Stomach (tissue), 9 donors: ENCODE data around the gene ASPG. TPM values are rescaled to one million over a fixed set of nuclear protein-coding genes. Genes with fewer than 3 reads are reported as not detected.

ENCODE experiments used
- DNase-seq, 2 donors: peaks; one replicate each; pipeline versions ENCODE4 v3.0.0 to v3.0.0-alpha.2; 2013 to 2019
- H3K27ac ChIP-seq, 5 donors: fragments of 200-600 bp in 4 of 5; sonication (generic) in 4 of 5; one replicate each; pipeline ENCODE4 v1.5.1; 2013 to 2019; ENCODE audit warnings: mild to moderate bottlenecking in 1 of 5, moderate library complexity in 1 of 5
- H3K27me3 ChIP-seq, 3 donors: fragments of 200-600 bp; sonication (generic); one replicate each; pipeline ENCODE4 v1.5.1; 2017 to 2019; ENCODE audit warnings: mixed run types in 1 of 3
- H3K36me3 ChIP-seq, 4 donors: fragments of 200-600 bp; sonication (generic); 1 replicate in 3 of 4; 2 replicates in 1 of 4; pipeline ENCODE4 v1.5.1; 2016 to 2019
- H3K4me1 ChIP-seq, 4 donors: fragments of 200-600 bp; sonication (generic); one replicate each; pipeline ENCODE4 v1.5.1; 2016 to 2019
- H3K4me3 ChIP-seq, 4 donors: fragments of 200-600 bp; sonication (generic) in 3 of 4; one replicate each; pipeline ENCODE4 v1.5.1; 2016 to 2019; ENCODE audit warnings: mild to moderate bottlenecking in 1 of 4
- H3K9me3 ChIP-seq, 4 donors: fragments of 200-600 bp; sonication (generic); one replicate each; pipeline ENCODE4 v1.5.1; 2016 to 2019
- EP300 ChIP-seq: sonication (generic); formaldehyde crosslinking; IDR thresholded peaks from one replicate; pipeline ENCODE4 v1.6.1; 2017; ENCODE audit warnings: antibody characterized with exemption
- POLR2A ChIP-seq, 4 donors: fragments of 450-650 bp; IDR thresholded peaks; one replicate each; pipeline ENCODE4 v1.6.1; 2016; ENCODE audit warnings: antibody characterized with exemption in 4 of 4, control low read depth in 2 of 4, mild to moderate bottlenecking in 1 of 4, moderate library complexity in 1 of 4
- POLR2AphosphoS5 ChIP-seq, 3 donors: sonication (generic); formaldehyde crosslinking; IDR thresholded peaks; one replicate each; pipeline ENCODE4 v1.6.1; 2016; ENCODE audit warnings: antibody characterized with exemption in 3 of 3
- WGBS, 5 donors: extraction: QIAGEN DNeasy Blood & Tissue Kit in 3 of 5; methylation state at CpG; one replicate each; pipeline versions ENCODE4 v1.1.5 to v1.1.7; 2013 to 2018; 5-methylcytosine and 5-hydroxymethylcytosine counted together
- intact Hi-C: fragments of 100-400 bp; cut with DNase I; formaldehyde crosslinking; loops from one replicate; pipeline ENCODE4 v1.15.1; 2023; ENCODE audit warnings: low total_unique reads
- polyA plus RNA-seq, 3 donors: library from polyadenylated mRNA; stranded (reverse); fragments of 200-250 nt; gene quantifications; one replicate each; pipeline ENCODE4 v1.2.3, GENCODE V29; 2013
- total RNA-seq, 5 donors: library from RNA; depleted of rRNA; stranded (reverse); fragments of >200 nt; gene quantifications; one replicate each; pipeline versions ENCODE4 v1.1.0 to v1.2.3, GENCODE V29; 2014 to 2016
- TF ChIP-seq, protein P1 (sequence below), 7 experiments: fragments of 450-650 bp in 4 of 7; fragments of 200-600 bp in 3 of 7; sonication (generic) in 3 of 7; IDR thresholded peaks; one replicate each; pipeline ENCODE4 v1.5.1; 2016 to 2019; ENCODE audit warnings: antibody characterized with exemption in 7 of 7, control low read depth in 2 of 7, mild to moderate bottlenecking in 1 of 7
- donor health status: healthy with polysubstance abuse.
- donor health status: Bipolar disorder and iron deficiency.
- donor health status: healthy.

ASPG gene
- total and polyA plus RNA-seq, 8 donors: 0.12 to 10.7 (median 4.4) TPM; not detected in 1

DNA sequence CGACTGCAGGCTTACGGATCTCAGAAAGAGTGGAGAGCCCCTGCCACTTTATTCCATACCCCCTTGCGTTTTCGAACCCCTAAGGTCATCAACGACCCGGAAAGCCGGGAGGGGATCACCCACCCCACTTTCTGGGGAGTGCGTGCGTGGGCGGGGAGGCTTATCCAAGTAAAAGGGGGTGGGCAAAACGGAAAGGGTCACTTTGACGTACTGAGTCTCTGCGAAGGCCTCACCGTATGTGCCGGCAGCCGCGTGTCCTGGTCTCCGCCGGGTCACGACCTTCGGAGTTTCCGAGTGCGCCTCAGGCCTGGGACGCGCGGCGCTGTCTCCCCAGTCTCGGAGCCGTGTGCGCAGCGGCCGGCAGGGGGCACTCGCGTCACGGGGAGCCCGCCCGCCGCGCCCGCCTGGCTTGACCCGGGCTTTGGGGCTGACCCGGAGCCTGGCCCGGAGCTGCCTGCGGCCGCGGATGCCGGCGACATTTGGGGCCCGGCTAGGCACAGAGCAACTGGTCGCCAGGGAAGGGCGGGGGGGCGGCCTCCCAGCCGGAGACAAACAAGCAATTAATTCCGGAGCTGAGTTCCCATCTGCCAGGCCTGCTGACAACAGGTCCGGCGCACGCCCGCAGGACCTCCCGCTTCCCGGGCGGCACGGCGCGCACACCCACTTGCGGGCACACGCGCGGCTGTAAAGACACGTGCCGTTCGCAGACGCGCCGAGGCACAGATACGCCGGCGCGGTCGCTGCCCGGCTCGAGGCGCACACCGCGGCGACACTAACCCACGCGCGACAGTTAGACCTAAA, 52.0 kb downstream of the ASPG start:
- WGBS, 5 donors: 1 to 2% (median 1%) methylated on average over 33 to 88 of the region's 88 CpGs
- Histone ChIP-seq H3K36me3 (no peaks in the 10 kb centered on the region), H3K9me3 (no peaks in the 10 kb centered on the region), H3K27ac (peak overlapping the region in 1 of 5 donors; percentile 65), H3K4me1 (peaks cover 26 to 48% (median 44%) of the 10 kb centered on the region in 4 donors), H3K4me3 (peak overlapping the region; percentile 41 to 63 (median 53)), H3K27me3 (peaks cover 16 to 88% (median 57%) of the 10 kb centered on the region in 3 donors)
- DNase-seq: peak; percentile 70 to 84
- TF ChIP-seq POLR2A (IDR thresholded peaks at IDR 0.05): no peak
- TF ChIP-seq, protein P1, sequence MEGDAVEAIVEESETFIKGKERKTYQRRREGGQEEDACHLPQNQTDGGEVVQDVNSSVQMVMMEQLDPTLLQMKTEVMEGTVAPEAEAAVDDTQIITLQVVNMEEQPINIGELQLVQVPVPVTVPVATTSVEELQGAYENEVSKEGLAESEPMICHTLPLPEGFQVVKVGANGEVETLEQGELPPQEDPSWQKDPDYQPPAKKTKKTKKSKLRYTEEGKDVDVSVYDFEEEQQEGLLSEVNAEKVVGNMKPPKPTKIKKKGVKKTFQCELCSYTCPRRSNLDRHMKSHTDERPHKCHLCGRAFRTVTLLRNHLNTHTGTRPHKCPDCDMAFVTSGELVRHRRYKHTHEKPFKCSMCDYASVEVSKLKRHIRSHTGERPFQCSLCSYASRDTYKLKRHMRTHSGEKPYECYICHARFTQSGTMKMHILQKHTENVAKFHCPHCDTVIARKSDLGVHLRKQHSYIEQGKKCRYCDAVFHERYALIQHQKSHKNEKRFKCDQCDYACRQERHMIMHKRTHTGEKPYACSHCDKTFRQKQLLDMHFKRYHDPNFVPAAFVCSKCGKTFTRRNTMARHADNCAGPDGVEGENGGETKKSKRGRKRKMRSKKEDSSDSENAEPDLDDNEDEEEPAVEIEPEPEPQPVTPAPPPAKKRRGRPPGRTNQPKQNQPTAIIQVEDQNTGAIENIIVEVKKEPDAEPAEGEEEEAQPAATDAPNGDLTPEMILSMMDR (IDR thresholded peaks at IDR 0.05): peak in 5 of 7 experiments; percentile 39 to 93 (median 84)
- TF ChIP-seq POLR2AphosphoS5 (IDR thresholded peaks at IDR 0.05): no peak
- intact Hi-C loops: loop anchor here (5.0 to 10.0 kb wide), 3 partner anchors 63 to 507 kb away; no protein-coding TSS in a partner anchor

DNA sequence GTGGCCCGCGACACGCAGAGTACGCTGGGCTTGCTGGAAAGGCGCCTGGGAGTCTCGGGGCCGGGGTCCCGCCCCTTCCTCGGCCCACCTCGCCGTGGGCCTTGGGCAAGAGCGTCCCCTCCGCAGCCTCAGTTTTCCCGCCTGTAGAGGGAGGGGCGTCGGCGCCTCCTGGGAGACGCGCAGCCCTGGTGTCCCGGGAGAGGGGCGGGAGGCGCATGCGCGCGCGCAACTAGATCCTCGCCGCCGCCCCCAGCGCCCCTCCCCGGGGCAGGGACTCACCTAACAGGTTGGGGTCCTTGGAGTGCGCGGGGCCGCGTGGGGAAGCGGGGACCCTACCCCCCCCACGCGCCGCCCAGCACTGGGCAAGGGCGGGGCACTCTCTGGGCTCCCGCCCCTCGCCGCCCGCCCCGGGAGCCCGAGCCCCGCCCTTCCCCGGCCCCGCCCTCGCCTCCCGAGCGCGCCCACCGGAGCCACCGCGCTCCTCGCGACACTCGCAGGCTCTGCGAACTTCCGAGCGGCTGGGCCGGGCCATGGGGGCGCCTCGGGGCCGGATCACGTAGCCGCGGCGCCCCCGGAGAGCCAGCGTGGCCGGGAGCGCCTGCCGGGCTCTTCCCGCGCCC, 52.7 kb downstream of the ASPG start, which contains the start of gene KIF26A:
KIF26A (plus strand) TSS at position 490 of the 620 bp plus-strand sequence. CDS start 136 bp downstream, outside the sequence.
- Histone ChIP-seq H3K4me1 (peaks cover 26 to 48% (median 45%) of the 10 kb centered on the region in 4 donors), H3K27ac (peak within 1 kb of the TSS in 1 of 5 donors; percentile 65), H3K4me3 (peak within 1 kb of the TSS; percentile 41 to 63 (median 53)), H3K27me3 (peaks cover 16 to 82% (median 57%) of the 10 kb centered on the region in 3 donors), H3K36me3 (no peaks in the 10 kb centered on the region), H3K9me3 (no peaks in the 10 kb centered on the region)
- TF ChIP-seq POLR2AphosphoS5 (IDR thresholded peaks at IDR 0.05) (no peak), POLR2A (IDR thresholded peaks at IDR 0.05) (no peak), EP300 (no peak)
- TF ChIP-seq, protein P1 (IDR thresholded peaks at IDR 0.05): no peak
- peak in 1 of 2 donors; percentile 79 for DNase-seq
- WGBS, 5 donors: 0 to 2% (median 1%) methylated on average over 2 to 77 of the region's 77 CpGs
- intact Hi-C loops: loop anchor here (5.0 to 10.0 kb wide), 3 partner anchors 63 to 507 kb away; no protein-coding TSS in a partner anchor

DNA sequence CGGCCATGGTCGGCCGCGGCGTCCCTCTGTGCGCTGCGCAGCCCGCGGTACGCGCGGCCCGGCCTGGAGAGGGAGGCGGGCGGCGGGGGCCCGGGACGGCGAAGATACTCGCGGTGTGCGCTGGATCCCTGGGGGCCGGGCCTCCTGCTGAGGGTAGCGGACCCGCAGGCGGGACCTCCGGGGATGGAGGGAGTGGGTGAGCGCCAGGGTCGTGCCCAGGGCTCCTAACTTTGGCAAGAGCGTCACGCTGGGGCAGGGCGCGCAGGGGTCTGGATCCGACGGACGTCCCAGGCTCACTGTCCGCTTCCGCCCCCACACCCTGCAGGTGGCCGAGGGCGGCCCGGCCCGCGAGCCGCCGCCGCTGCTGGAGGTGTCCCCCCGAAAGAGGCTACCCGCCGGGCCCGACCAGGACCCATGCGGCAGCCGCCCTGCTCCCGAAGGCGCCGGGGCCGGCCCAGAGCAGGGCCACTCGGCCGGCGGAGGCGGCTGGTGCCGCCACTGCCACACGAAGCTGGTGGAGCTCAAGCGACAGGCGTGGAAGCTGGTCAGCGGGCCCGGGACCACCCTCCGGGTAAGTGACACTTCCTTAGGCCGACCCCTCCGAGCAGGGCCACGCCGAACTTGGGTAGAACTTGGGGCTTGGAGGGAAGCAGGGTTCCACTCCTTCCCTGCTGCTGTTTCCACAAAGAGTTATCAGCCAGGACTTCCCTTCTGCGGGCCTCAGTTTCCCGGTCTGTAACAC, 53.4 kb downstream of the ASPG start:
- Histone ChIP-seq H3K27me3 (peaks cover 16 to 80% (median 57%) of the 10 kb centered on the region in 3 donors), H3K36me3 (no peaks in the 10 kb centered on the region), H3K4me3 (peak overlapping the region; percentile 41 to 63 (median 53)), H3K27ac (peak overlapping the region in 1 of 5 donors; percentile 65), H3K4me1 (peaks cover 26 to 50% (median 47%) of the 10 kb centered on the region in 4 donors), H3K9me3 (no peaks in the 10 kb centered on the region)
- DNase-seq: no peak
- TF ChIP-seq POLR2A (IDR thresholded peaks at IDR 0.05) (no peak), POLR2AphosphoS5 (IDR thresholded peaks at IDR 0.05) (no peak), EP300 (no peak)
- TF ChIP-seq, protein P1 (IDR thresholded peaks at IDR 0.05): no peak
- intact Hi-C loops: loop anchor here (5.0 to 10.0 kb wide), 3 partner anchors 64 to 506 kb away; no protein-coding TSS in a partner anchor
- 2 to 11% (median 2%) methylated on average over 13 to 73 of the region's 73 CpGs for WGBS, 5 donors
